Measurements from ENCODE around the gene STAM2. TPM values are rescaled to one million over a fixed set of nuclear protein-coding genes. Genes with fewer than 3 reads are reported as not detected.
"Not testable (repeated sequence)": the region's sequence is repeated elsewhere in the genome, so short reads cannot be mapped to it uniquely, and the experiment has no call there.

The STAM2 gene
- total RNA-seq, 1 donor from 2014 or later, result 30.6 TPM

- DNase-seq, result no peak
These were observed 69.1 kb downstream of the STAM2 start for GRCh38 chr2:152106464-152106863.

- DNase-seq, result no peak
These were observed 72.3 kb downstream of the STAM2 start for GRCh38 chr2:152103271-152103670.

- DNase-seq, result no peak
These were observed 74.6 kb downstream of the STAM2 start for GRCh38 chr2:152100961-152101360.

GRCh38 chr2:152099367-152100050 lies 76.1 kb downstream of the STAM2 start:
- peak; percentile 12 for DNase-seq

GRCh38 chr2:152098496-152099366 lies 76.8 kb downstream of the STAM2 start, which contains the start of gene CACNB4:
CACNB4 (minus strand) TSS chr2:152099044.
- peak; percentile 2 for DNase-seq

- peak; percentile 33 for DNase-seq
These were observed 77.6 kb downstream of the STAM2 start for GRCh38 chr2:152097801-152098495.

GRCh38 chr2:152097290-152097800 lies 78.2 kb downstream of the STAM2 start:
- DNase-seq, result peak; percentile 13

GRCh38 chr2:152095146-152095545 lies 80.4 kb downstream of the STAM2 start:
- no peak for DNase-seq

- no peak for DNase-seq
These were observed 81.5 kb downstream of the STAM2 start for GRCh38 chr2:152094014-152094413.

- DNase-seq, result no peak
These were observed 82.1 kb downstream of the STAM2 start for GRCh38 chr2:152093464-152093863.

GRCh38 chr2:152092095-152092494 lies 83.5 kb downstream of the STAM2 start:
- no peak for DNase-seq

GRCh38 chr2:152090726-152091125 lies 84.8 kb downstream of the STAM2 start:
- not testable (repeated sequence) for DNase-seq

GRCh38 chr2:152089238-152089637 lies 86.3 kb downstream of the STAM2 start:
- no peak for DNase-seq

- no peak for DNase-seq
These were observed 87.6 kb downstream of the STAM2 start for GRCh38 chr2:152088006-152088405.

GRCh38 chr2:152086231-152086630 lies 89.3 kb downstream of the STAM2 start:
- no peak for DNase-seq

- DNase-seq, result no peak
These were observed 91.5 kb downstream of the STAM2 start for GRCh38 chr2:152084076-152084475.

GRCh38 chr2:152083202-152083875 lies 92.2 kb downstream of the STAM2 start:
- DNase-seq, result no peak

- DNase-seq, result no peak
These were observed 96.9 kb downstream of the STAM2 start for GRCh38 chr2:152078662-152079061.

- DNase-seq, result no peak
These were observed 97.5 kb downstream of the STAM2 start for GRCh38 chr2:152078023-152078422.

GRCh38 chr2:152075461-152076050 lies 100.0 kb downstream of the STAM2 start:
- no peak for DNase-seq

- DNase-seq, result no peak
These were observed 103.6 kb downstream of the STAM2 start for GRCh38 chr2:152072011-152072410.

- DNase-seq, result no peak
These were observed 104.0 kb downstream of the STAM2 start for GRCh38 chr2:152071518-152071917.

Measured in dermis blood vessel endothelial cell (primary cell).